ENCODE data around the gene NKX2-8.

NKX2-8 gene

GRCh38 chr14:36582011-36582873 is at the start of gene NKX2-8:
Gene NKX2-8 (minus strand): TSS chr14:36582614. CDS start chr14:36582389, 225 bp downstream.
- DNase-seq (ENCODE audit: low read depth), result no peak

GRCh38 chr14:36627981-36628380 is 45.6 kb upstream of the NKX2-8 start:
- no peak for DNase-seq (ENCODE audit: low read depth)

- no peak for DNase-seq (ENCODE audit: low read depth)
Observed at GRCh38 chr14:36626151-36626550, 43.7 kb upstream of the NKX2-8 start.

- DNase-seq (ENCODE audit: low read depth), result no peak
Observed at GRCh38 chr14:36625436-36625835, 43.0 kb upstream of the NKX2-8 start.

GRCh38 chr14:36625014-36625413 is 42.6 kb upstream of the NKX2-8 start:
- no peak for DNase-seq (ENCODE audit: low read depth)

GRCh38 chr14:36619853-36620252 is 37.4 kb upstream of the NKX2-8 start:
- peak; percentile 82 for DNase-seq (ENCODE audit: low read depth)

- no peak for DNase-seq (ENCODE audit: low read depth)
Observed at GRCh38 chr14:36619131-36619530, 36.7 kb upstream of the NKX2-8 start.

- no peak for DNase-seq (ENCODE audit: low read depth)
Observed at GRCh38 chr14:36618641-36619040, 36.2 kb upstream of the NKX2-8 start.

- DNase-seq (ENCODE audit: low read depth), result no peak
Observed at GRCh38 chr14:36617824-36618223, 35.4 kb upstream of the NKX2-8 start.

GRCh38 chr14:36605506-36605857 is 23.1 kb upstream of the NKX2-8 start:
- no peak for DNase-seq (ENCODE audit: low read depth)

GRCh38 chr14:36604757-36605505 is 22.5 kb upstream of the NKX2-8 start:
- no peak for DNase-seq (ENCODE audit: low read depth)

- DNase-seq (ENCODE audit: low read depth), result no peak
Observed at GRCh38 chr14:36600431-36600830, 18.0 kb upstream of the NKX2-8 start.

- no peak for DNase-seq (ENCODE audit: low read depth)
Observed at GRCh38 chr14:36591482-36591881, 9.1 kb upstream of the NKX2-8 start.

GRCh38 chr14:36588788-36589187 is 6.4 kb upstream of the NKX2-8 start:
- DNase-seq (ENCODE audit: low read depth), result no peak

- DNase-seq (ENCODE audit: low read depth), result no peak
Observed at GRCh38 chr14:36588119-36588518, 5.7 kb upstream of the NKX2-8 start.

GRCh38 chr14:36585100-36585499 is 2.7 kb upstream of the NKX2-8 start:
- no peak for DNase-seq (ENCODE audit: low read depth)

- DNase-seq (ENCODE audit: low read depth), result no peak
Observed at GRCh38 chr14:36583893-36584811, 1.7 kb upstream of the NKX2-8 start.

GRCh38 chr14:36583242-36583892 is 953 bp upstream of the NKX2-8 start:
- DNase-seq (ENCODE audit: low read depth), result no peak

- no peak for DNase-seq (ENCODE audit: low read depth)
Observed at GRCh38 chr14:36582874-36583241, 444 bp upstream of the NKX2-8 start.

GRCh38 chr14:36580856-36581831 is 1.3 kb downstream of the NKX2-8 start:
- DNase-seq (ENCODE audit: low read depth), result no peak

Measured in HS-27A (cell line).